PC-9 (cell line): Measurements from ENCODE around the gene BHLHE41. TPM values are rescaled to one million over a fixed set of nuclear protein-coding genes. Genes with fewer than 3 reads are reported as not detected.
A peak's percentile ranks its signal among the peaks of the same experiment; 100 is the strongest.

Experiments
- BruUV-seq: library from RNA; stranded (reverse); fragments of 400-500 nt; replicated peaks from 2 replicates; lab custom pipeline; 2021; lab: Mats Ljungman, UMichigan
- CTCF ChIA-PET: fragments of 300-600 bp; sonication (Branson Sonifier 250); formaldehyde crosslinking; loops from one replicate; lab custom pipeline; 2022; ENCODE audit warnings: antibody characterized with exemption; lab: Charles Lee
- POLR2A ChIA-PET: fragments of 300-600 bp; sonication (Branson Sonifier 250); formaldehyde crosslinking; loops from one replicate; lab custom pipeline; 2022; ENCODE audit warnings: antibody characterized with exemption; ENCODE audit not compliant: unreplicated experiment; lab: Charles Lee
- DNase-seq, 2 experiments: peaks; one replicate each; pipeline versions ENCODE4 v3.0.0 to v3.0.0-alpha.2; 2015 to 2022; ENCODE audit warnings: mixed read lengths in 1 of 2
- H2AFZ ChIP-seq: fragments of 200-600 bp; sonication (generic); 2 replicates; pipeline ENCODE4 v1.8.1; 2017; ENCODE audit warnings: antibody characterized with exemption
- H3F3A ChIP-seq: fragments of 200-600 bp; sonication (generic); 2 replicates; pipeline ENCODE4 v1.8.1; 2017; ENCODE audit warnings: antibody characterized with exemption, mild to moderate bottlenecking, low read depth; ENCODE audit not compliant: insufficient read depth
- H3K27ac ChIP-seq: fragments of 200-600 bp; sonication (generic); 2 replicates; pipeline ENCODE4 v1.6.1; 2016; ENCODE audit warnings: mixed run types
- H3K27me3 ChIP-seq: fragments of 200-600 bp; sonication (generic); 2 replicates; pipeline ENCODE4 v1.6.1; 2016; ENCODE audit warnings: low read depth, mixed run types; ENCODE audit not compliant: insufficient read depth
- H3K36me3 ChIP-seq: fragments of 200-600 bp; sonication (generic); 2 replicates; pipeline ENCODE4 v1.6.1; 2016; ENCODE audit warnings: low read depth, mixed run types
- H3K4me1 ChIP-seq: fragments of 200-600 bp; sonication (generic); replicated peaks from 2 replicates; pipeline ENCODE4 v1.6.1; 2016; ENCODE audit warnings: mixed run types; ENCODE audit not compliant: insufficient read depth
- H3K4me2 ChIP-seq: fragments of 200-600 bp; sonication (generic); 2 replicates; pipeline ENCODE4 v1.6.1; 2017; ENCODE audit warnings: mixed run types
- H3K4me3 ChIP-seq: fragments of 200-600 bp; sonication (generic); 2 replicates; pipeline ENCODE4 v1.6.1; 2016; ENCODE audit warnings: mixed run types
- H3K79me2 ChIP-seq: fragments of 200-600 bp; sonication (generic); 2 replicates; pipeline ENCODE4 v1.6.1; 2017; ENCODE audit warnings: low read depth, mixed run types
- H3K9me2 ChIP-seq: fragments of 200-600 bp; sonication (generic); 2 replicates; pipeline ENCODE4 v1.8.1; 2017; ENCODE audit warnings: mild to moderate bottlenecking; ENCODE audit not compliant: insufficient read depth
- H3K9me3 ChIP-seq: fragments of 200-600 bp; sonication (generic); 2 replicates; pipeline ENCODE4 v1.8.1; 2016; ENCODE audit warnings: low read depth; ENCODE audit not compliant: insufficient read depth
- H4K20me1 ChIP-seq: fragments of 200-600 bp; sonication (generic); 2 replicates; pipeline ENCODE4 v1.8.1; 2017; ENCODE audit not compliant: insufficient read depth
- CTCF ChIP-seq: fragments of 200-600 bp; sonication (generic); conservative IDR thresholded peaks from 2 replicates; pipeline ENCODE4 v1.6.1; 2017; ENCODE audit warnings: mixed run types, antibody characterized with exemption, mild to moderate bottlenecking, moderate library complexity
- EZH2 ChIP-seq: fragments of 200-600 bp; sonication (generic); IDR thresholded peaks from 2 replicates; pipeline ENCODE4 v1.8.0; 2017; ENCODE audit warnings: antibody characterized with exemption, low read depth
- intact Hi-C: fragments of 100-400 bp; cut with micrococcal nuclease; formaldehyde crosslinking; loops from one replicate; pipeline ENCODE4 v1.10.0; 2022; ENCODE audit not compliant: unreplicated experiment
- total RNA-seq: library from RNA; stranded (reverse); gene quantifications from 2 replicates; pipeline ENCODE4 v1.2.3, GENCODE V29; 2021

BHLHE41 gene
- total RNA-seq, 1 experiment from 2014 or later, result 57.1 TPM

GRCh38 chr12:26118308-26118707 is 6.5 kb downstream of the BHLHE41 start:
- ChIA-PET POLR2A (interaction anchor here (0.5 to 0.8 kb wide), 2 partner anchors 156 to 157 kb away, joined by 3 to 5 read pairs; no protein-coding TSS in a partner anchor), CTCF (interaction anchor here (0.8 to 2.1 kb wide), 8 partner anchors 14 to 534 kb away, joined by 3 to 12 read pairs (median 5); no protein-coding TSS in a partner anchor)
- TF ChIP-seq EZH2 (no peak), CTCF (no peak)
- BruUV-seq, result no TSS peak
- no peak overlapping the region for H2AFZ ChIP-seq
- peaks cover 65% of the 10 kb centered on the region for H3F3A ChIP-seq
- H3K27me3 ChIP-seq, result no peaks in the 10 kb centered on the region
- H3K79me2 ChIP-seq, result peaks cover 43% of the 10 kb centered on the region
- H3K4me1 ChIP-seq, result peaks cover 65% of the 10 kb centered on the region
- H3K9me3 ChIP-seq, result no peaks in the 10 kb centered on the region
- H4K20me1 ChIP-seq, result no peaks in the 10 kb centered on the region
- H3K27ac ChIP-seq, result peak overlapping the region; percentile 43; the same call in 1 of the 2 replicates
- H3K4me3 ChIP-seq, result no peak overlapping the region
- intact Hi-C loops, result loop anchor here (5.0 to 10.0 kb wide), 3 partner anchors 769 to 1216 kb away; partner anchors contain the start of genes BMAL2 and TM7SF3
- H3K9me2 ChIP-seq, result no peaks in the 10 kb centered on the region
- H3K4me2 ChIP-seq, result 0 out of 2 replicates have a peak overlapping the region, but pooled peaks have one; percentile 12
- H3K36me3 ChIP-seq, result peaks cover 15% of the 10 kb centered on the region; the same call in 1 of the 2 replicates
- no peak for DNase-seq

GRCh38 chr12:26116829-26117715 is 7.8 kb downstream of the BHLHE41 start:
- H3K79me2 ChIP-seq, result peaks cover 35% of the 10 kb centered on the region

More at GRCh38 chr12:26116829-26117715, 7.8 kb downstream of the BHLHE41 start:
- no peak for DNase-seq
- POLR2A ChIA-PET, result no interaction called here
- TF ChIP-seq CTCF (no peak), EZH2 (no peak)
- Histone ChIP-seq H3K4me1 (peaks cover 77% of the 10 kb centered on the region), H3F3A (peaks cover 72% of the 10 kb centered on the region), H3K27me3 (no peaks in the 10 kb centered on the region), H3K9me2 (no peaks in the 10 kb centered on the region), H2AFZ (no peak overlapping the region), H4K20me1 (no peaks in the 10 kb centered on the region), H3K36me3 (peaks cover 15% of the 10 kb centered on the region; the same call in 1 of the 2 replicates), H3K9me3 (no peaks in the 10 kb centered on the region), H3K27ac (peak overlapping the region; percentile 43), H3K4me3 (no peak overlapping the region), H3K4me2 (peak overlapping the region; percentile 25)
- no TSS peak for BruUV-seq
- CTCF ChIA-PET, result no interaction called here
- intact Hi-C loops, result loop anchor here (5.0 to 10.0 kb wide), 3 partner anchors 770 to 1218 kb away; partner anchors contain the start of genes BMAL2 and TM7SF3
